Posterior vena cava (tissue), 2 donors: ENCODE results near the gene DDX17. TPM values are rescaled to one million over a fixed set of nuclear protein-coding genes. Genes with fewer than 3 reads are reported as not detected.

Experiments
- DNase-seq: peaks from one replicate; pipeline ENCODE4 v3.0.0-alpha.2; 2020; ENCODE audit warnings: low spot score
- intact Hi-C, 2 donors: fragments of 100-400 bp; cut with DNase I; formaldehyde crosslinking; loops; one replicate each; pipeline versions ENCODE4 v1.14.1 to v1.14.2; 2022 to 2023
- total RNA-seq, 2 donors: library from RNA; stranded (reverse); fragmentation: NEBNext Ultra II Directional; extraction: Animal tissue kit (Norgen Biotek cat#: 25700); gene quantifications; one replicate each; pipeline ENCODE4 v1.2.1, GENCODE V29; 2021
- donor health status: DM: yes; HTN: yes; CAD: no.
- donor health status: DM: yes; HTN: yes; CAD: no.

Gene DDX17
- total RNA-seq, 2 donors from 2014 or later, result 260 to 323 TPM

DNA sequence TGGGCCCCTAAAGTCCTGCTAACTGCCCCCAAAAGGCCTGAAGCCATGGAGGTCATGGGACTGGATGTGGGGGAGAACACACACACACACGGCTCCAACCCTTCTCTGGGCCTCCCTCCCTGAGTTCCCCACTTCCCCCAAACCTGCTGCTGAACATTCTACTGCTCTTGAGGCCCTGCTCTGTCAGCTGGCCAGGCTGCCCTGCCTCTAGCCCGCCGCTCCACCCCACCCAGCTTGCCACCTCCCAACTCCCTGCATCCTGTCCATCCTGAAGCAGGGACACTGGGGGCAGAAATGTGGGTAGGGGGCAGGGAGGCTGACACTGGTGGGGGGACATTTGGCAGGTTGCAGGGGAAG lies 52.1 kb downstream of the DDX17 start:
- DNase-seq, result no peak
- intact Hi-C loops, result no loop called here

DNA sequence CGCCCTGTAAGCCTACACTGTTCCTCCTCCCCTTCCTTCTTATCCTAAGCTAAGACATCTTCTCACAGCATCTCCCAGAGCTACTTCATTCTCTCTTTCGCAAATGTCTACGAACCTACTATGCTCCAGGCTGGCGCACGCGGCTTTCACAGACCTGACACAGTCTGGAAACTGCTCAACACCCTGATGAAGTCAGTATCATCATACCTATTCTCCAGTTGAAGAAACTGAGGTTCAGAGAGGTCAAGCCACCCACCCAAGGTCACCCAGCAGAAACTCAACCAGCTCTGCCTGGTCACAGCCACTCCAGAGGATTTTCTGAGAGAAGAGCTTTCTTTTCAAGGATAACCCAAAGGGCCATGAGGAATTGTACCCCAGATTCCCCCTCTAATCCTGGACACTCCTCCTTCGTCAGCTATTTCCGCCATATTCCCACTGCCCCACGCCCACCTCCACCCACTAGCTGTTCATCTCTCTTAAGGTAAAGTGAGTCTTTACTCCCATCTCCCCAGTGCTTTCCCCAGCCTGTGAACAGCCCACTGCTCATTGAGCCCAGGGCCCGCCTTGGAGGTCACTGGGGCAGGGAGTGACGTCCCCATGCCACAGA lies 52.9 kb downstream of the DDX17 start:
- DNase-seq, result no peak
- intact Hi-C loops, result no loop called here

DNA sequence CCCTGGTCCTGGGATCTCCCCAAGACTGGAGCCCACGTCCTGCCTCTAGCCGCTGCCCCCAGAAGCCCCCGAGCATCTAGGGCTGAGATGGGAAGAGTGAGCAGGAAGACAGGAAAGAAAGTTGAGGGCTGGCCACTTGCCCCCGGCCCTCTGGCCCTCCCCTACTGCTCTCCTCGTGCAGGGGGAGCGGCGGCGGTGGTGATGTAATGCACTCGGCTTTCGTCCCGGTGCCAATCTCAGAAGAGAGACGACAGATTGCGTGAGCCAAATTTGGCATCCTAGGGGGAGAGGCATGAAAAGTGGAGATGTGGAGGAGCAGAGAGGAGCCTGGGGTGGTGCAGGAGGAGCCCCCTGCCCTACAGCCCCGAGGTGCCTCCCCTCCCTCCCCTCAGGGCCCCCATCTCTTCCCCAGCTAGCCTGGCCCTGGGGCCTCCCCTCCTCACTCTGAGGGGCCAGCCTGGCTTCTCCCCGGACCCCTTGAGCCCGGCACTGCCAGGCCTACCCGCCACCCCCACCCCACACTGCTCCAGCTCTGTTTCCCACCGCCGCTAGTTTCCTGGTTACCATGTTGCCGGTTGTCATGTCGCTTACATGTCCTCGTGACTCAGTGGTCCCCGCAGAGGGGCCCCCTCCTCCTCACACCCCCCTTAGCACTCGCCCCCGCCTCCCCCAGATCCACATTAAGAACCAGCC lies 53.6 kb downstream of the DDX17 start:
- intact Hi-C loops, result no loop called here
- DNase-seq, result no peak

GRCh38 chr22:38451864-38452263 lies 54.2 kb downstream of the DDX17 start:
- intact Hi-C loops, result no loop called here
- DNase-seq, result no peak

- no peak for DNase-seq
Observed at GRCh38 chr22:38451404-38451803, 54.7 kb downstream of the DDX17 start.

GRCh38 chr22:38450234-38450797 lies 55.8 kb downstream of the DDX17 start:
- no peak for DNase-seq
- intact Hi-C loops, result no loop called here

More at GRCh38 chr22:38451404-38451803, 54.7 kb downstream of the DDX17 start:
- intact Hi-C loops, result no loop called here

DNA sequence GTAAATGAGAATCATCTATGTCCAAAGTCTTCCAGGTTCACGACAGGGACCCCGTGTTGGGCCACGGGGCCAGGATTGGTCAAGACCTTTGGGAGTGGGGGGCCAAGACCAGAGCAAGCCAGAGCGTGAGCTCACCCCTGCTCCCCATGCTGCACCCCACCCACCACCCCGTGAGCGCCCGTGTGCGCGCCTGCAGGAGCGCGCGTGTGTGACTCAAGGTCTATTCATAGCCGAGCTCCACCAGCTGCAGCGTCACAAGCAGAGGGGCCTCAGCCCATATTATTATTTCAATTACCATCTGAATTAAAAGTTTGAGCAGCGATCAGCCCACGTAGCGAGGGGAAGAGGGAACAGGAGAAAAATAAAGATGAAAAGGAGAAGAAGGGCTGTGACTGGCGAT lies 56.3 kb downstream of the DDX17 start:
- DNase-seq, result no peak
- intact Hi-C loops, result no loop called here

- no peak for DNase-seq
- intact Hi-C loops, result no loop called here
Observed at GRCh38 chr22:38448945-38449745, 57.0 kb downstream of the DDX17 start.

DNA sequence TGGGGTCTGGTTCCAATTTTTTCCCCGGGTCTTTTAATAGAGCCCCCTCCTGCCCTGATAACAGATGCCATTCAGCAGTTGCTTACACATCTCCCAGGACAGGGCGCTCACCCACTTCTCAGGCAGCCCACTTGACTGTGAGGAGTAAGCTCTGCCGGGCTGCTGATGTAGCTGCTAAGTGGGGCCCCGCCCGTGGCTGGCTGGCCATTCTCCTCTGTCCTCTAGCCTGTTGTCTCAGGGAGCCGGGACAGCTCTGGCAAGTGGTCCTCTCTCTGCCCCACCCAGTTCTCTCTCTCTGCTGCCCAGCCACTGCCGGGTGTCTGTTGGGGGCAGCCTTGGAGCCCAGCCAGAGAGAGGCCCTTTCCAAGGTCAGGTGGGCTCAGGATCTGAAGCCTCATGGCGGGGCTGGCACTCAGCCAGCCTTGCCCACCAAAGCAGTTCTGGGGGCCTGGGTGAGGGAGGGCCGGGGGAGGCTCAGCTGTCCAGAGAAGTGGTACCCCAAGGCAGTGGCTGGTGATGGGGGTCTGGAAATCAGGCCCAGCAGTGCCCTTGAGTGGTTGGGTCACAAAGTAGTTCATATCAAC lies 60.0 kb downstream of the DDX17 start:
- intact Hi-C loops, result no loop called here
- no peak for DNase-seq

GRCh38 chr22:38444783-38445182 lies 61.3 kb downstream of the DDX17 start:
- no peak for DNase-seq
- intact Hi-C loops, result no loop called here

- no peak for DNase-seq
- intact Hi-C loops, result no loop called here
Observed at GRCh38 chr22:38443628-38444521, 62.2 kb downstream of the DDX17 start.

DNA sequence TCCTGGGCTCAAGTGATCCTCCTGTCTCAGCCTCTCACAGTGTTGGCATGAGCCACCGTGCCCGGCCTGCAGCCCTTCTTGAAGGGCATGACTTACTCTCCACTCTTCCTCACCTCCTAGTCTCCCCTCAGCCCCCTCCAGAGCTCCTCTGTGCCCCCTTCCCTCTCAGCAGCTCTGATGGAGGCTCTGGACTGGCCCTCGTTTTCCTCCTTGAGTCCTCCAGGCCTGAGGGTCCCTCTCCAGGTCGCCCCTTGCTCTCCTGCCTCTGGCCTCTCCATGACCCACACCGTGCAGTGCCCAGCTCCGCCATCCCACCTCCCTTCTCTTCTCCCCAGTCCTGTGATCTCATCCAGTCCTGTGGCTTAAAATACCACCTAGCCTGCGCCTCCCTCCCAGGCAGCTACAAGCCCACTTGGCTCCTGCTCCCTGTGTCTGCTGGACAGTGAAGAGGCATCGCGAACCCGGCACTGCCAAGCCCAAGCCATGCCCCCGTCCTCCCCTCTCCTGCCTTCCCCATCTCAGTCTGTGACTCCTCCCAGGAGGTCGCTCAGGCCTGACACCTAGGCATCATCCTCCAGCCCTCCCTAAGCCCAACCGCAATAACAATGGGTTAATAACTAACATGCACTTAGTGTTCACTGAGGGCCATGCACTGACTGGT lies 63.0 kb downstream of the DDX17 start:
- DNase-seq, result no peak
- intact Hi-C loops, result no loop called here

DNA sequence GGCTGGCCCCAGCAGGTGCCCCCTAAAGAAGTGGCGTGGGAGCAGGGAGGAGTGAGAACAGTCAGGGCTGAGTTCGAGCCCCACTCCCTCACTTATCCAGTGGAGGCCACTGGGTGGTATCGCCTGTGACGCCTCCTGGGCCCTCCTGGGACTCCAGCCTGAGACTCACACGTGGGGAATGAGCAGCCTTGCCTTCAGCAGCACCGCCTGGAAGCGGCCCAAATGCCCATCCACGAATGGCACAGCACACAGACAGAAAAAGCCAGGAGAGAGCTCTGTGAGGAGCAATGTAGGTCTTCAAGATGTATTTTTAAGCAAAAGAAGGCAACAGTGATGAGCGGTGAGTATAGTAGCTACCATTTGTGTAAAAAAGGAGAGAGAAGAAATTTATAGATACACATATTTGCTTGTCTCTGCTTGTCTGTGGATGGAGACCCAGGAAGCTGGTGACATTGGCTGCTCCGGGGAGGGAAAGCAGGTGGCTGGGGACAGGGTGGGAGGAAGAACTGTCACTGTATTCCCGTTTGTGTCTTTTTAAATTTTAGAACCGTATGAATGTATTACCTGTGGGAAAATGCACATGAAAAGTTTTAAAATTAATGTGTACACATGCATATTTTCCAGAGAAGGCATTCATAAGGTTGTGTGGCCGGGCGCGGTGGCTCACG lies 64.4 kb downstream of the DDX17 start:
- no peak for DNase-seq
- intact Hi-C loops, result no loop called here

DNA sequence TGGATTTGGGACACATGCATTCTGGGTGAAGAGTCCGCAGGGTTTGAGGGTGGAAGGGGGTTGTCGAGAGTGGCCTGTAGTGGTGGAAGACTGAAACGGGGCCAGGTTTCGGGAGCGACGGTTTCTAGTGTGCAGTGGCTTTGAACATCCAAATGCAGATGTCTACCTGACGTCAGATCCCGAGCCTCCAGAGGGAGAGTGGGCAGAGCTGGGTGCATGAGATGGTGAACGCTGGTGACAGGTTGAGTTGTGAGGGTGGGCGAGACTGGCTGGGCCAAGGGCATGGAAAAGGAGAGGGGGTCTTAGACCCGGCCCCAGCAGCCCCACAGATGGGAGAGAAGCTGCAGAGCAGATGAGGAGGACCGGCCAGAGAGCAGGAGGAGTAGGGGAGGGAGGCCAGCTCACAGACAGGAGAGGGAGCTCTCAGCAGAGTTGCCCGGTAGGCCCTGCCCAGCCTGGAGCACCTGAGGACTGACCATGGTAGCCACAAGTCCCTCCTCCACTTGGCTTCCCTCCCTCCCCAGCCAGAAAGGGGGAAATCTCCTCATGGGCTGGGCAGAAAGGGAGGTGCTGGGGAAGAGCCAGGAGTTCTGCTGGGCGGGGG lies 65.3 kb downstream of the DDX17 start:
- intact Hi-C loops, result no loop called here
- no peak for DNase-seq

DNA sequence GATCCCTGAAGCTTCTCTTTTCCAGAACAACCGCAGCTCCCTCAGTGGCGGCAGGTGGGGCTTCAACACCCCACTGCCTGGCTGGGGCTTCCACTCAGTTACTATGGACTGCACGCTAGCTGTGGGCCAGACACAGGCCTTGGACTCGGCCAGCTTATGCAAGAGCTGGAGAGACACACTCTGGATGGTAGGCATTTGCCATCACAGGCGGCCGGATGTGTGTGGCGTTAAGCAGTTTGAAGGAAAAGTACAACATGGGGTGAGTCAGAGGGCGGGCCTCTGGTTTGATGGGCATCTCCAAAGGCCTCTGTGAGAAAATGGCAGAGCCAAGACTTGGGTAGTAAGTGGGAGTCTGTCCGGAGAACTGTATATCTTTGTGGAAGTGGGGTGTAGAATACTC lies 68.7 kb downstream of the DDX17 start:
- intact Hi-C loops, result no loop called here
- DNase-seq, result no peak

GRCh38 chr22:38436629-38437395 lies 69.3 kb downstream of the DDX17 start:
- intact Hi-C loops, result no loop called here
- no peak for DNase-seq

- DNase-seq, result no peak
- intact Hi-C loops, result no loop called here
Observed at GRCh38 chr22:38435965-38436364, 70.1 kb downstream of the DDX17 start.
